ENCODE results near the gene THSD4. TPM values are rescaled to one million over a fixed set of nuclear protein-coding genes. Genes with fewer than 3 reads are reported as not detected.

THSD4 gene
- total RNA-seq, 1 donor from 2014 or later, result 2.5 TPM

DNA sequence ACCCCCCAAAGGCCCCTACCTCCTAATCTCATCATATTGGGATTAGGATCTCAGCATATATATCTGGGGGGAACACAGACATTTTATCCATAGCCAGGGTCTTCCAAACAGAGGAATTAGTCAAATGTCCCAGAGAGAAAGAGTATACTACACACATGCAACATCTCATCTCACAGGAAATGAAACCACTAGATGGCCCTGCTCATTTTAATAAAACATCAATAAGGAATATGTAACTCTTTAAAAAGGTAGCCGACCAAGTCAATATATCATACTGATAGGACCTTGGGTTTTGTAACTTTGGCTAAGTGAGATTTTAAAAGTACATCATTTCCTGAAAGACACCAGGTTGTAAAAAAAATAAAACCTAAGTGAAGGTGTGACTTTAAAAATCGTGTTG lies 45.6 kb upstream of the THSD4 start:
- H3K9me3 Mint-ChIP-seq (ENCODE audit: unreplicated experiment), result no peaks in the 10 kb centered on the region
- Histone ChIP-seq H3K4me2 (ENCODE audit: low read length) (no peak overlapping the region), H3K9ac (ENCODE audit: low read length) (no peak overlapping the region), H3K27ac (ENCODE audit: low read depth, low read length) (no peak overlapping the region), H2AFZ (ENCODE audit: low read depth, low read length) (no peak overlapping the region), H3K9me3 (ENCODE audit: insufficient read depth, low read depth, low read length) (no peaks in the 10 kb centered on the region), H3K4me1 (ENCODE audit: insufficient read depth, low read length) (no peaks in the 10 kb centered on the region), H3K4me3 (ENCODE audit: insufficient read depth, low read depth, low read length) (no peak overlapping the region), H3K79me2 (ENCODE audit: insufficient read depth, low read length) (no peaks in the 10 kb centered on the region), H4K20me1 (ENCODE audit: insufficient read depth, low read length) (no peaks in the 10 kb centered on the region), H3K27me3 (ENCODE audit: insufficient read depth, low read length) (no peaks in the 10 kb centered on the region), H3K36me3 (ENCODE audit: insufficient read depth, low read length) (no peaks in the 10 kb centered on the region)
- no peak overlapping the region for H3K4me3 Mint-ChIP-seq (ENCODE audit: unreplicated experiment)
- H3K36me3 Mint-ChIP-seq (ENCODE audit: low read depth, unreplicated experiment), result no peaks in the 10 kb centered on the region
- H3K27ac Mint-ChIP-seq (ENCODE audit: unreplicated experiment), result no peak overlapping the region
- no peak for DNase-seq (ENCODE audit: low read depth)
- no peaks in the 10 kb centered on the region for H3K27me3 Mint-ChIP-seq (ENCODE audit: low read depth, unreplicated experiment)
- TF ChIP-seq, protein P1, sequence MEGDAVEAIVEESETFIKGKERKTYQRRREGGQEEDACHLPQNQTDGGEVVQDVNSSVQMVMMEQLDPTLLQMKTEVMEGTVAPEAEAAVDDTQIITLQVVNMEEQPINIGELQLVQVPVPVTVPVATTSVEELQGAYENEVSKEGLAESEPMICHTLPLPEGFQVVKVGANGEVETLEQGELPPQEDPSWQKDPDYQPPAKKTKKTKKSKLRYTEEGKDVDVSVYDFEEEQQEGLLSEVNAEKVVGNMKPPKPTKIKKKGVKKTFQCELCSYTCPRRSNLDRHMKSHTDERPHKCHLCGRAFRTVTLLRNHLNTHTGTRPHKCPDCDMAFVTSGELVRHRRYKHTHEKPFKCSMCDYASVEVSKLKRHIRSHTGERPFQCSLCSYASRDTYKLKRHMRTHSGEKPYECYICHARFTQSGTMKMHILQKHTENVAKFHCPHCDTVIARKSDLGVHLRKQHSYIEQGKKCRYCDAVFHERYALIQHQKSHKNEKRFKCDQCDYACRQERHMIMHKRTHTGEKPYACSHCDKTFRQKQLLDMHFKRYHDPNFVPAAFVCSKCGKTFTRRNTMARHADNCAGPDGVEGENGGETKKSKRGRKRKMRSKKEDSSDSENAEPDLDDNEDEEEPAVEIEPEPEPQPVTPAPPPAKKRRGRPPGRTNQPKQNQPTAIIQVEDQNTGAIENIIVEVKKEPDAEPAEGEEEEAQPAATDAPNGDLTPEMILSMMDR (IDR thresholded peaks at IDR 0.05; ENCODE audit: insufficient read depth, low read depth, low read length), result no peak
- TF ChIP-seq EZH2 (IDR thresholded peaks at IDR 0.05; ENCODE audit: insufficient read depth, low read length), result no peak
- no peaks in the 10 kb centered on the region for H3K4me1 Mint-ChIP-seq (ENCODE audit: low read depth, unreplicated experiment)
- FAIRE-seq, result peak; percentile 80

DNA sequence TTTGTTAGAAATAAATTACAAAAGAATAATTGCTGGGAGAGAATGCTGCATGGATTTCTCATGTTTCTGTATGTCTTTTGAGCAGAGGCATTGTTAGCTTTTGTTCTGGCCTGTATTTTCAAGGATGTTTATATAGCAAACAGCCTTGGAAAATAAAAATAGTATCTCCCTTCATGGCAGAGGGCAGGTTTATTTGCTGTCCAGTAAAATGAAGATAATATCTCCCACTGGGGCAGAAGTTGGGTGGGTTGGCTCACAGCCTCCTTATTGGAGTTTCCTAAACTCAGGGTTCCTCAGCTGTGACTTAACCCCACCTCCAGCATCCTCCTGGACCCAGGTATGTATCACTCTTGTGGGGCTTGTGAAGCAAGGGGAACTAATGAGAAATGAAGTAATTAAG lies 43.7 kb upstream of the THSD4 start:
- no peaks in the 10 kb centered on the region for H3K9me3 ChIP-seq (ENCODE audit: insufficient read depth, low read depth, low read length)
- H4K20me1 ChIP-seq (ENCODE audit: insufficient read depth, low read length), result no peaks in the 10 kb centered on the region
- H3K4me1 ChIP-seq (ENCODE audit: insufficient read depth, low read length), result no peaks in the 10 kb centered on the region
- TF ChIP-seq EZH2 (IDR thresholded peaks at IDR 0.05; ENCODE audit: insufficient read depth, low read length), result no peak
- TF ChIP-seq, protein P1 (IDR thresholded peaks at IDR 0.05; ENCODE audit: insufficient read depth, low read depth, low read length), result no peak
- no peaks in the 10 kb centered on the region for H3K36me3 Mint-ChIP-seq (ENCODE audit: low read depth, unreplicated experiment)
- H3K27me3 ChIP-seq (ENCODE audit: insufficient read depth, low read length), result no peaks in the 10 kb centered on the region
- H3K4me2 ChIP-seq (ENCODE audit: low read length), result no peak overlapping the region
- FAIRE-seq, result no peak
- H3K4me3 Mint-ChIP-seq (ENCODE audit: unreplicated experiment), result no peak overlapping the region
- no peak for DNase-seq (ENCODE audit: low read depth)
- no peak overlapping the region for H3K27ac Mint-ChIP-seq (ENCODE audit: unreplicated experiment)
- H3K27ac ChIP-seq (ENCODE audit: low read depth, low read length), result no peak overlapping the region
- H3K9ac ChIP-seq (ENCODE audit: low read length), result no peak overlapping the region
- no peaks in the 10 kb centered on the region for H3K27me3 Mint-ChIP-seq (ENCODE audit: low read depth, unreplicated experiment)
- H3K36me3 ChIP-seq (ENCODE audit: insufficient read depth, low read length), result no peaks in the 10 kb centered on the region
- H3K9me3 Mint-ChIP-seq (ENCODE audit: unreplicated experiment), result no peaks in the 10 kb centered on the region
- no peaks in the 10 kb centered on the region for H3K4me1 Mint-ChIP-seq (ENCODE audit: low read depth, unreplicated experiment)
- no peak overlapping the region for H2AFZ ChIP-seq (ENCODE audit: low read depth, low read length)
- H3K79me2 ChIP-seq (ENCODE audit: insufficient read depth, low read length), result no peaks in the 10 kb centered on the region
- H3K4me3 ChIP-seq (ENCODE audit: insufficient read depth, low read depth, low read length), result no peak overlapping the region

DNA sequence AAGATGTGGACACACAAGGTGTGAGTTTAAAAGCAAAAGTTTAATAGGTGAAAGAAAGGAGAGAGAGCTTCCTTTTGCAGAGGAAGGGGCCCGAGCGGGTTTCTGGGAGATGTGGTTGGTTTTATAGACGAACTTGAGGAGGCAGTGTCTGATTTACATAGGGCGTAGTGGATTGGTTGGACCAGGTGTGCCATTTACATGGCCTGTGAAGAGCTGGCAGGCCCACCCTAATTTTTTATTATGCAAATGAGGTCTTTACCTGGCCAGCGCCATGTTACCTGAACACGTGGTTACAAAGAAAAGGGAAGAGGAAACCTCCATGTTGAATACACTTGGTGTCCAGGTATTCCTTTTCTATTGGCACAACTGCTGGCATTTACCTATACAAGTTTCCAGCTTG lies 42.8 kb upstream of the THSD4 start:
- DNase-seq (ENCODE audit: low read depth), result no peak
- Mint-ChIP-seq H3K4me3 (ENCODE audit: unreplicated experiment) (no peak overlapping the region), H3K9me3 (ENCODE audit: unreplicated experiment) (no peaks in the 10 kb centered on the region), H3K36me3 (ENCODE audit: low read depth, unreplicated experiment) (no peaks in the 10 kb centered on the region), H3K27ac (ENCODE audit: unreplicated experiment) (no peak overlapping the region), H3K27me3 (ENCODE audit: low read depth, unreplicated experiment) (no peaks in the 10 kb centered on the region), H3K4me1 (ENCODE audit: low read depth, unreplicated experiment) (no peaks in the 10 kb centered on the region)
- H3K79me2 ChIP-seq (ENCODE audit: insufficient read depth, low read length), result no peaks in the 10 kb centered on the region
- no peak for FAIRE-seq
- no peaks in the 10 kb centered on the region for H4K20me1 ChIP-seq (ENCODE audit: insufficient read depth, low read length)
- H2AFZ ChIP-seq (ENCODE audit: low read depth, low read length), result no peak overlapping the region
- no peak overlapping the region for H3K4me2 ChIP-seq (ENCODE audit: low read length)
- no peaks in the 10 kb centered on the region for H3K27me3 ChIP-seq (ENCODE audit: insufficient read depth, low read length)
- H3K4me1 ChIP-seq (ENCODE audit: insufficient read depth, low read length), result no peaks in the 10 kb centered on the region
- no peaks in the 10 kb centered on the region for H3K36me3 ChIP-seq (ENCODE audit: insufficient read depth, low read length)
- H3K9me3 ChIP-seq (ENCODE audit: insufficient read depth, low read depth, low read length), result no peaks in the 10 kb centered on the region
- H3K9ac ChIP-seq (ENCODE audit: low read length), result no peak overlapping the region
- no peak overlapping the region for H3K27ac ChIP-seq (ENCODE audit: low read depth, low read length)
- no peak overlapping the region for H3K4me3 ChIP-seq (ENCODE audit: insufficient read depth, low read depth, low read length)
- TF ChIP-seq EZH2 (IDR thresholded peaks at IDR 0.05; ENCODE audit: insufficient read depth, low read length), result no peak
